ENCODE measurements around the gene PTPRS.

DNA sequence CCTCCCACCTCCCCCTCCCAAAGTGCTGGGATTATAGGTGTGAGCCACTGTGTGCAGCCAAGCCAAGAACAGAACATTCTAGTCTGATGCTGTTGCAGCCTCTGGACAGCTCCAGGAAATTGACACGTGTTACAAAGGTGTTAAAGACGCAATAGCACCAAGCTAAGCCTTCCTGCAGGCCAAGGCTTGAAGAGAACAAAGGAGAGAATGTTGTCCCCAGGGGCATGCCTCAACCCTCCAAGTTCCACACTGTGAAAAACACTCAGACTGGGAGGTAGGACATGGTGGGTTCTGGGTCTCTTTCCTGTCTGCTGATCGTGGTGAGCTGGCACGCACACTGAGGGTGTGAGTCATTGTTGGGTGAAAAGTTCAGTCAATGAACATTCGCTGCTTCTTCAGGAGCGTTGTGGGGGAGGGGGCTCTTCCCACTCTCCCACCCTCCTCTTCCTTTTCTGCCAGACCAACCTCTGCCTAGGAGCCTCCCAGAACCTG is 5.3 kb upstream of the PTPRS start:
- TF ChIP-seq, protein P1, sequence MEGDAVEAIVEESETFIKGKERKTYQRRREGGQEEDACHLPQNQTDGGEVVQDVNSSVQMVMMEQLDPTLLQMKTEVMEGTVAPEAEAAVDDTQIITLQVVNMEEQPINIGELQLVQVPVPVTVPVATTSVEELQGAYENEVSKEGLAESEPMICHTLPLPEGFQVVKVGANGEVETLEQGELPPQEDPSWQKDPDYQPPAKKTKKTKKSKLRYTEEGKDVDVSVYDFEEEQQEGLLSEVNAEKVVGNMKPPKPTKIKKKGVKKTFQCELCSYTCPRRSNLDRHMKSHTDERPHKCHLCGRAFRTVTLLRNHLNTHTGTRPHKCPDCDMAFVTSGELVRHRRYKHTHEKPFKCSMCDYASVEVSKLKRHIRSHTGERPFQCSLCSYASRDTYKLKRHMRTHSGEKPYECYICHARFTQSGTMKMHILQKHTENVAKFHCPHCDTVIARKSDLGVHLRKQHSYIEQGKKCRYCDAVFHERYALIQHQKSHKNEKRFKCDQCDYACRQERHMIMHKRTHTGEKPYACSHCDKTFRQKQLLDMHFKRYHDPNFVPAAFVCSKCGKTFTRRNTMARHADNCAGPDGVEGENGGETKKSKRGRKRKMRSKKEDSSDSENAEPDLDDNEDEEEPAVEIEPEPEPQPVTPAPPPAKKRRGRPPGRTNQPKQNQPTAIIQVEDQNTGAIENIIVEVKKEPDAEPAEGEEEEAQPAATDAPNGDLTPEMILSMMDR (IDR thresholded peaks at IDR 0.05), result no peak
- TF ChIP-seq EZH2 (IDR thresholded peaks at IDR 0.05), result no peak
- no peak for TF ChIP-seq EZH2phosphoT487 (IDR thresholded peaks at IDR 0.05)

All from neural progenitor cell (in vitro differentiated cells).